Heart left ventricle (tissue), 13 donors: ENCODE data around the gene FDXACB1.

Experiments used
- CTCF ChIP-seq, 12 donors: fragments of 200-600 bp; sonication (generic) in 4 of 12; IDR thresholded peaks; one replicate each; pipeline versions ENCODE4 v1.5.0 to v1.8.0; 2018 to 2022; ENCODE audit warnings: antibody characterized with exemption in 12 of 12, mild to moderate bottlenecking in 5 of 12
- POLR2A ChIP-seq, 2 donors: fragments of 450-650 bp; IDR thresholded peaks; one replicate each; pipeline ENCODE4 v1.6.1; 2017; ENCODE audit warnings: antibody characterized with exemption in 2 of 2, mild to moderate bottlenecking in 2 of 2, moderate library complexity in 2 of 2
- donor health status: ischemic (EF 13 %, LVEDD 7.1; RV severe dilation, severe dysfunction).
- donor health status: DM: no; HTN: yes; CAD: no.
- donor health status: DM: no; HTN: no; CAD: no.
- donor health status: ischemic (EF 25% LVEDD 6.9; RV normal size, moderate dysfunction).
- donor health status: ischemic (EF 25% LVEDD 5.7; RV mildly dilated, moderate dysfunction).
- donor health status: ischemic (EF 35%, LVEDD 5.7; RV mildly dilated, moderate dysfunction).
- donor health status: nonischemic (EF 11% LVEDD 7.7; RV severe dilation, severe dysfunction).
- donor health status: DM: yes; HTN: yes; CAD: no.
- donor health status: PGD.
- donor health status: ischemic (EF 29% LVEDD 5.4; RV normal size, mild dysfunction).
- donor health status: nonischemic (EF 23%, LVEDD 6.1; RV moderate dilation, normal function).

- no peak for TF ChIP-seq CTCF (IDR thresholded peaks at IDR 0.05)
- TF ChIP-seq POLR2A (IDR thresholded peaks at IDR 0.05): no peak
These were observed 42.8 kb downstream of the FDXACB1 start for GRCh38 chr11:111836162-111836561.
